D721Med (cell line): ENCODE results near the gene RRAS2.

Source experiments
- DNase-seq: peaks from one replicate; pipeline ENCODE4 v3.0.0; 2011; ENCODE audit warnings: low spot score; ENCODE audit not compliant: insufficient read length
- FAIRE-seq: peaks from 2 replicates; lab custom pipeline; 2011; peaks lifted over from hg19 to GRCh38; lab: Jason Lieb, UNC
- TF ChIP-seq, protein P1 (sequence below): IDR thresholded peaks from 2 replicates; pipeline ENCODE4 v1.5.1; 2012; ENCODE audit warnings: mild to moderate bottlenecking, control low read depth; ENCODE audit not compliant: insufficient read depth; ENCODE audit errors: missing control alignments

Gene RRAS2

DNA sequence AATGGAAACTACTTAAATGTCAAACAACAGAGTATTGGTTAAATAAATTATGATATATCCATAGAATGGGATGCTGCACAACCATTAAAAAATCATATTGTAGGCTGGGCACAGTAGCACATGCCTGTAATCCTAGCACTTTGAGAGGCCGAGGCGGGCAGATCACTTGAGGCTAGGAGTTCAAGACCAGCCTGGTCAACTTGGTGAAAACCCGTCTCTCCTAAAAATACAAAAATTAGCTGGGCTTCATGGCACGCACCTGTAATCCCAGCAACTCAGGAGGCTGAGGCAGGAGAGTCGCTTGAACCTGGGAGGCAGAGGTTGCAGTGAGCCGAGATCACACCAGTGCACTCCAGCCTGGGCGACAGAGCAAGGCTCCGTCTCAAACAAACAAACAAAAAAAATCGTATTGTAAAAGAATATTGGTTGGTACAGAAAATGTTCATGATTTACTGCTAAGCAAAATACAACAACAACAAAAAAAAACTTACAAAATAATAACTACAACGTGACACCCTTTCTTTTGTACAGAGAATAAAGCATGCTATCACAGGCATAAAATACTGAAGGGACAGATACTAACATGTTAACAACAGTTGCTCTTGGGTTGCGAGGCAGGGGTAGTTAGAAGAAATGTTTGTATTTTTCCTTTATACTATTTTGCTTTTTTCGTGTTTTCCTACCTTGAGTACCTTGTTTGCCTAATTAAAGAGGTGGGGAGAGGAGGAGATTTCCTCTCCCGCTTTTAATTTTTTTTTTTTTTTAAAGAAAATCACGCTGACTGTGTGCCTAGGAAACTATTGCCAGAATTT is 21.3 kb upstream of the RRAS2 start:
- DNase-seq (no peak), FAIRE-seq (no peak)
- TF ChIP-seq, protein P1, sequence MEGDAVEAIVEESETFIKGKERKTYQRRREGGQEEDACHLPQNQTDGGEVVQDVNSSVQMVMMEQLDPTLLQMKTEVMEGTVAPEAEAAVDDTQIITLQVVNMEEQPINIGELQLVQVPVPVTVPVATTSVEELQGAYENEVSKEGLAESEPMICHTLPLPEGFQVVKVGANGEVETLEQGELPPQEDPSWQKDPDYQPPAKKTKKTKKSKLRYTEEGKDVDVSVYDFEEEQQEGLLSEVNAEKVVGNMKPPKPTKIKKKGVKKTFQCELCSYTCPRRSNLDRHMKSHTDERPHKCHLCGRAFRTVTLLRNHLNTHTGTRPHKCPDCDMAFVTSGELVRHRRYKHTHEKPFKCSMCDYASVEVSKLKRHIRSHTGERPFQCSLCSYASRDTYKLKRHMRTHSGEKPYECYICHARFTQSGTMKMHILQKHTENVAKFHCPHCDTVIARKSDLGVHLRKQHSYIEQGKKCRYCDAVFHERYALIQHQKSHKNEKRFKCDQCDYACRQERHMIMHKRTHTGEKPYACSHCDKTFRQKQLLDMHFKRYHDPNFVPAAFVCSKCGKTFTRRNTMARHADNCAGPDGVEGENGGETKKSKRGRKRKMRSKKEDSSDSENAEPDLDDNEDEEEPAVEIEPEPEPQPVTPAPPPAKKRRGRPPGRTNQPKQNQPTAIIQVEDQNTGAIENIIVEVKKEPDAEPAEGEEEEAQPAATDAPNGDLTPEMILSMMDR: no peak

DNA sequence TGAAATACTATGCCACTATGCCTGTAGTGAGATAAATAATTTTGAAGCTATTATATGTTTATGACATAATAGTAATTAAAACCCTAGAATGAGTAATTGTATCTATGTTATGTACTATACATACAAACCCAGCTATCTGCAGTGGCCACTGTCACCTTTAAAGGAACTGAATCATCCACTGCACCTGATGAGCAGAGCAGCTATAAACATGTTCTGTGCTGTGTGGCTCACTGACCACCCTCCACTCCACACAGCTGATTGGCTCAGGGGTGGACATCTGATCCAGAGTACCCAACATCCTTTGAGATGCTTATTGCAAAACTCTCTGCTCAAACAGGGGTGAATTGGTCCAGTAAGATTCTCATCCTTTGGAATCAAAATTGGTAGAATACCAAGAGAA is 19.2 kb upstream of the RRAS2 start:
- TF ChIP-seq, protein P1: no peak
- DNase-seq (no peak), FAIRE-seq (no peak)

DNA sequence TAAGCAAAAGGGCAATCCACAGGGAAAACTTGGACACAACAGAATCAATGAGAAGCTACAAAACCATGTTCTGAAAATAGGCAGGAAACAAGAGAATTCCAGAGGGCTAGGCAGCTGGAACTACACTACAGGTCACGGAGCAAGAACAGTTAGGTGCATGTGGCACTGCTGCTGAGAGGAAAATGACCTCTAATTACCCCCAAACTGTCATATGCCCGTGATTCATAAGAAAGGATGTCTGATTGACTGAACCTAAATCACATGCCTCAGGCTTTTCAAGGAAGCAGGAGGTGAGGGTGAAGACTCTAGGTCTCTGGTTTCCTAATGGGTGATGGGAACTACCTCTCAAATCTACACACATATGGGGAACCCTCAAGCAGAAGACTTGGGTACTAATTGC is 17.9 kb upstream of the RRAS2 start:
- no peak for FAIRE-seq
- TF ChIP-seq, protein P1: no peak
- no peak for DNase-seq

DNA sequence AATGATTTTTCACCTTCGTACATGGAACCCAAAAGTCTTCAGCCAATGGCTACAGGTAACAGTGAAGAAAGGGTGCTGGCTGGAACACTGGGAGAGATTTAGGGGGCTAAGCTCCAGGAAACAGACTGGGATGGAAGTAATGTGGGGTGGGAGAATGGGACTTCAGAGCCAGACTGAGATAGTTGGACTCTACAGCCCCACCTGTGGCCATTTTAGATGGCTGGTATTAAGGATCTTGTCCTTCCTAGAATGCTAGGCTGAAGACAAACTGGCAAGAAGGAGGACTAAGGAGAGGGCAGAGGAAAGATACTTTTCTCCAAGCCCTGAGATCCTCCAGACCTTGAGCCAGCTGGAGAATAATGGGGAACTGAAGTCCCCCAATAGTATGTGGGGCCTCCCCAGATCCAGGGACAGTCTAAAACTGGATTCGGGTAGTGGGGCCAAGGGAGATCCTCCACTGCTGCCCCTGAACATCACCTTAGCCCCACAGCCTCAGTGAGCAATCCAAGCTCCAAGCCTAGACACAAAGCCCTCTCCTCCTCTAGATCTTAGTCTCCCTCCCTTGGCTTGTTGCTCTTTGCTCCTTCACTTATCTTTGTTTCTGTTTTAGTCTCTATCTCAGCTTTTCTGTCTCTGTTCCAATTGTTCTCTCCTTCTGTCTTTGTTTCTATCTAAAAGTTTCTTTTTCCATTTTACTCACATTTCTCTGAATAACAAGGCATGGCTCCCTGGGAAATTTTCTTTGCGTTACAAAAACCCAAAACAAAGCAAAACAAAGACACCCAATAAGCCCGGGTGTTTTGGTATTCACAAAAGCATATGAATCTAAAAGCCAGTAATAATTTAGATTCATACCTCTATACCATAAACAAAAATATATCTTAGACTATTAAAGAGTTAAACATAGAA is 16.2 kb upstream of the RRAS2 start:
- FAIRE-seq: no peak
- TF ChIP-seq, protein P1: no peak
- DNase-seq: no peak

DNA sequence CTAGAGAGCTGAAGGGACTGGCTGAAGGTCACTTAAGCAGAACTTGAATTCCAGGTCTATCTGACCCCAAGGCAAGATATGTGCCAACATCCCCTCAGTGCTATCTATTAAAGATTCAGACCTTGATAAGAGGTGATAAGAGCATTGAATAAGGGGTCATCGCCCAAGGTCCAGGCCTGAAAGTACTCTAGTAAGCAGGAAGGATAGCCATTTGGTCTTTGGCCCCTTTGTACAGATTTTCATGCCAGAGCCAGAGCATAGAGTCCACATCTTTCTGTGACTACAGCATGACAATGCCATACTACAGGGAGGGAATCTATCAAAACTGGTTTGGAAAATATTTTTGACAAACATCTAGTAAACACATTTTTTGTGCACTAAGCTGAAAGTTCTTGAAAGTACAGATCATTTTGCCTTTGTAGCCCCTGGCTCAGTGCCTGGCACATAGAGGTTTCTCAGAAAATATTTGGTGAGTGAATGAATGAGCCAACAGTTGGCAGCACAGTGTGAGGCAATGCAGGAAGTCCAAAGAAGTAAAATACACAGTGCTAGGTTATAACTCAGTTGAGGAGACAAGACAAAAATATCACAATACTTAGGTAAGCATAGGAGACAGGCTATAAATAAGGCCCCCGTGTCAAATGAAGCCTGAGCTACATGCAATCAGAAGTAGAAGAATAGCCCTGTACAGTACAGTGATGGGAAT is 15.1 kb upstream of the RRAS2 start:
- FAIRE-seq: no peak
- TF ChIP-seq, protein P1: no peak
- DNase-seq: no peak

DNA sequence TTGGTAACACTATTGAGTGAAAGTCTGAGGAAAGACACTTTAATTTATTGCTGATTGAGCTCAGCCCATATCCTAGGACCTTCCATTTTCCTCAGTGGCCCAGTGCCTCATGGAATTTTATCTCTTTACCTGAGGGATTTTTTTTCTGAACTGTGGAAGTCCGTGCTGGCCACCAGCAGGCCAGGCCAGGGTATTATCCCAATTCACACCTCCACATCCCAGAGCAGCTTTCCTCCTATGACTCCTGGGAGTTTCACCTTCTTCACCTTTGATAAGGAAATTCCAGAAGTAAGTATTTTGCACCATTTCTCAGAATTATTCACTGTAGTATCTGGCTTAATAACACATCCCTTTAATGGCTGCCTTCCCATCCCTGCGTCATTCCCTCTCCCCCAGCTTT is 13.0 kb upstream of the RRAS2 start:
- TF ChIP-seq, protein P1: no peak
- FAIRE-seq: no peak
- no peak for DNase-seq
